Embryonic facial prominence (tissue), 1 donor: ENCODE results near the gene RANBP2.
"Not testable (repeated sequence)": the region's sequence is repeated elsewhere in the genome, so short reads cannot be mapped to it uniquely, and the experiment has no call there.

Experiments
- DNase-seq: peaks from one replicate; pipeline ENCODE4 v3.0.0-alpha.2; 2016; ENCODE audit errors: extremely low spot score

The RANBP2 gene

GRCh38 chr2:108719149-108720044, at the start of gene RANBP2:
Gene RANBP2 (plus strand): TSS chr2:108719482. CDS start chr2:108719607, 125 bp downstream.
- peak; percentile 88 for DNase-seq

- DNase-seq = not testable (repeated sequence)
Measured at GRCh38 chr2:108670282-108670681, 49.0 kb upstream of the RANBP2 start.

GRCh38 chr2:108672200-108672805, 47.0 kb upstream of the RANBP2 start:
- DNase-seq = not testable (repeated sequence)

- DNase-seq = not testable (repeated sequence)
Measured at GRCh38 chr2:108676522-108676921, 42.8 kb upstream of the RANBP2 start.

GRCh38 chr2:108677239-108677744, 42.0 kb upstream of the RANBP2 start:
- DNase-seq = not testable (repeated sequence)

GRCh38 chr2:108678198-108678651, 41.1 kb upstream of the RANBP2 start:
- not testable (repeated sequence) for DNase-seq

GRCh38 chr2:108680805-108681204, 38.5 kb upstream of the RANBP2 start:
- DNase-seq = not testable (repeated sequence)

- not testable (repeated sequence) for DNase-seq
Measured at GRCh38 chr2:108688818-108689756, 30.2 kb upstream of the RANBP2 start.

GRCh38 chr2:108690001-108690400, 29.3 kb upstream of the RANBP2 start:
- DNase-seq = not testable (repeated sequence)

- DNase-seq = no peak
Measured at GRCh38 chr2:108691447-108691846, 27.8 kb upstream of the RANBP2 start.

GRCh38 chr2:108701208-108701607, 18.1 kb upstream of the RANBP2 start:
- no peak for DNase-seq

- no peak for DNase-seq
Measured at GRCh38 chr2:108701806-108702205, 17.5 kb upstream of the RANBP2 start.

GRCh38 chr2:108704871-108705270, 14.4 kb upstream of the RANBP2 start:
- no peak for DNase-seq

- DNase-seq = no peak
Measured at GRCh38 chr2:108707300-108707699, 12.0 kb upstream of the RANBP2 start.

- not testable (repeated sequence) for DNase-seq
Measured at GRCh38 chr2:108716971-108717370, 2.3 kb upstream of the RANBP2 start.

- not testable (repeated sequence) for DNase-seq
Measured at GRCh38 chr2:108726048-108726447, 6.8 kb downstream of the RANBP2 start.

- DNase-seq = not testable (repeated sequence)
Measured at GRCh38 chr2:108734656-108735055, 15.4 kb downstream of the RANBP2 start.

GRCh38 chr2:108757973-108758372, 38.7 kb downstream of the RANBP2 start:
- DNase-seq = not testable (repeated sequence)

GRCh38 chr2:108762618-108763017, 43.3 kb downstream of the RANBP2 start:
- not testable (repeated sequence) for DNase-seq

GRCh38 chr2:108766671-108767070, 47.4 kb downstream of the RANBP2 start:
- not testable (repeated sequence) for DNase-seq

- not testable (repeated sequence) for DNase-seq
Measured at GRCh38 chr2:108767859-108768258, 48.6 kb downstream of the RANBP2 start.
